IMR-90 (cell line): ENCODE measurements around the gene LCA5L. TPM values are rescaled to one million over a fixed set of nuclear protein-coding genes. Genes with fewer than 3 reads are reported as not detected.

Source experiments
- ATAC-seq: fragments of 200-7000 bp; cut with Tn5 transposase; 2 replicates; pipeline ENCODE4 v1.9.1; 2020; ENCODE audit warnings: low read depth, mild to moderate bottlenecking, moderate library complexity
- BruUV-seq: library from RNA; stranded (reverse); fragments of 400-500 nt; replicated peaks from 2 replicates; lab custom pipeline; 2021; lab: Mats Ljungman, UMichigan
- CTCF ChIA-PET: fragments of 300-600 bp; formaldehyde crosslinking; extraction: SDS; loops from one replicate; lab custom pipeline; 2021; ENCODE audit warnings: antibody characterized with exemption; lab: Yijun Ruan, JAX
- POLR2A ChIA-PET: fragments of 300-600 bp; sonication (Branson Sonifier 250); formaldehyde crosslinking; loops from one replicate; lab custom pipeline; 2022; ENCODE audit warnings: antibody characterized with exemption; ENCODE audit not compliant: unreplicated experiment; lab: Charles Lee
- DNase-seq: peaks from one replicate; pipeline ENCODE4 v3.0.0; 2013
- H2AFZ ChIP-seq: replicated peaks from 2 replicates; pipeline ENCODE3; 2013; ENCODE audit warnings: low read length, mild to moderate bottlenecking; ENCODE audit not compliant: poor library complexity
- H2AK5ac ChIP-seq: 2 replicates; pipeline ENCODE4 v1.6.1; 2013; ENCODE audit warnings: low read depth, low read length, inconsistent platforms
- H2AK9ac ChIP-seq: replicated peaks from 2 replicates; pipeline ENCODE3; 2013; ENCODE audit warnings: mild to moderate bottlenecking, low read depth, low read length, moderate library complexity; ENCODE audit not compliant: poor library complexity
- H2BK120ac ChIP-seq: 2 replicates; pipeline ENCODE4 v1.6.1; 2013; ENCODE audit warnings: low read depth, low read length, inconsistent platforms
- H2BK15ac ChIP-seq: 3 replicates; pipeline ENCODE4 v1.6.1; 2013; ENCODE audit warnings: low read depth, low read length, inconsistent platforms
- H2BK20ac ChIP-seq: 2 replicates; pipeline ENCODE4 v1.6.1; 2013; ENCODE audit warnings: low read depth, mild to moderate bottlenecking, inconsistent platforms, low read length, moderate library complexity
- H2BK5ac ChIP-seq: 2 replicates; pipeline ENCODE4 v1.6.1; 2013; ENCODE audit warnings: mild to moderate bottlenecking, low read depth, low read length, inconsistent platforms; ENCODE audit not compliant: poor library complexity, severe bottlenecking
- H3K14ac ChIP-seq: replicated peaks from 2 replicates; pipeline ENCODE4 v1.6.1; 2013; ENCODE audit warnings: low read depth, low read length, inconsistent platforms
- H3K18ac ChIP-seq: 2 replicates; pipeline ENCODE4 v1.6.1; 2013; ENCODE audit warnings: low read depth, low read length, control low read depth
- H3K23ac ChIP-seq: 2 replicates; pipeline ENCODE4 v1.6.1; 2013; ENCODE audit warnings: low read depth, low read length, inconsistent platforms
- H3K27ac ChIP-seq: 2 replicates; pipeline ENCODE4 v1.5.1; 2013; ENCODE audit warnings: mild to moderate bottlenecking, control low read depth, low read length; ENCODE audit not compliant: insufficient read depth
- H3K27me3 ChIP-seq: 2 replicates; pipeline ENCODE4 v1.6.1; 2013; ENCODE audit warnings: low read length; ENCODE audit not compliant: control insufficient read depth, insufficient read depth
- H3K36me3 ChIP-seq: 2 replicates; pipeline ENCODE4 v1.6.1; 2013; ENCODE audit warnings: low read length, mixed read lengths; ENCODE audit not compliant: control insufficient read depth, insufficient read depth
- H3K4ac ChIP-seq: 2 replicates; pipeline ENCODE4 v1.6.1; 2013; ENCODE audit warnings: low read depth, low read length, inconsistent platforms
- H3K4me1 ChIP-seq: 2 replicates; pipeline ENCODE4 v1.6.1; 2013; ENCODE audit warnings: low read length, mixed read lengths; ENCODE audit not compliant: control insufficient read depth, insufficient read depth
- H3K4me2 ChIP-seq: 2 replicates; pipeline ENCODE4 v1.6.1; 2013; ENCODE audit warnings: low read depth, mild to moderate bottlenecking, control low read depth, low read length, moderate library complexity
- H3K4me3 ChIP-seq: 2 replicates; pipeline ENCODE4 v1.5.1; 2013; ENCODE audit warnings: low read depth, mild to moderate bottlenecking, control low read depth, low read length, moderate library complexity; ENCODE audit not compliant: insufficient read depth
- H3K56ac ChIP-seq: 2 replicates; pipeline ENCODE4 v1.6.1; 2013; ENCODE audit warnings: low read length, inconsistent platforms; ENCODE audit not compliant: insufficient read depth; ENCODE audit errors: extremely low read depth
- H3K79me1 ChIP-seq, 2 experiments: 2 replicates each; pipeline ENCODE4 v1.6.1; 2013; ENCODE audit warnings: low read length in 2 of 2, inconsistent platforms in 1 of 2, low read depth in 1 of 2
- H3K9ac ChIP-seq: 2 replicates; pipeline ENCODE4 v1.6.1; 2013; ENCODE audit warnings: low read depth, low read length, control low read depth
- H3K9me1 ChIP-seq: 2 replicates; pipeline ENCODE4 v1.6.1; 2013; ENCODE audit warnings: low read length, inconsistent platforms; ENCODE audit not compliant: insufficient read depth
- H3K9me3 ChIP-seq: 2 replicates; pipeline ENCODE4 v1.6.1; 2013; ENCODE audit warnings: low read length; ENCODE audit not compliant: control insufficient read depth, insufficient read depth
- H4K20me1 ChIP-seq: 2 replicates; pipeline ENCODE4 v1.6.1; 2013; ENCODE audit warnings: low read length, inconsistent platforms; ENCODE audit not compliant: insufficient read depth
- H4K5ac ChIP-seq: 2 replicates; pipeline ENCODE4 v1.6.1; 2013; ENCODE audit warnings: mild to moderate bottlenecking, low read depth, low read length, control low read depth
- H4K8ac ChIP-seq, 2 experiments: 2 replicates each; pipeline ENCODE4 v1.6.1; 2013; ENCODE audit warnings: low read depth in 2 of 2, low read length in 2 of 2, control low read depth in 1 of 2, inconsistent platforms in 1 of 2
- H4K91ac ChIP-seq: 2 replicates; pipeline ENCODE4 v1.6.1; 2013; ENCODE audit warnings: low read depth, low read length, inconsistent platforms; ENCODE audit not compliant: insufficient read depth
- CEBPB ChIP-seq: IDR thresholded peaks from 2 replicates; pipeline ENCODE4 v1.6.1; 2012; ENCODE audit warnings: low read depth, low read length, improper control_type of control experiment
- CHD1 ChIP-seq: IDR thresholded peaks from 2 replicates; pipeline ENCODE4 v1.6.1; 2012; ENCODE audit warnings: low read depth, low read length, improper control_type of control experiment
- CTCF ChIP-seq: conservative IDR thresholded peaks from 2 replicates; pipeline ENCODE4 v1.5.1; 2012; ENCODE audit warnings: mild to moderate bottlenecking, low read depth, low read length, improper control_type of control experiment
- ELK1 ChIP-seq: fragments of 150-350 bp; IDR thresholded peaks from 2 replicates; pipeline ENCODE4 v1.6.1; 2016; ENCODE audit warnings: low read depth, mild to moderate bottlenecking, low read length, moderate library complexity, borderline replicate concordance
- NFE2L2 ChIP-seq: fragments of 150-350 bp; IDR thresholded peaks from 2 replicates; pipeline ENCODE4 v1.6.1; 2016; ENCODE audit warnings: low read depth, mild to moderate bottlenecking, low read length
- RAD21 ChIP-seq: IDR thresholded peaks from 2 replicates; pipeline ENCODE4 v1.6.1; 2012; ENCODE audit warnings: low read length, improper control_type of control experiment
- RCOR1 ChIP-seq: IDR thresholded peaks from 2 replicates; pipeline ENCODE4 v1.6.1; 2012; ENCODE audit warnings: mild to moderate bottlenecking, low read length, improper control_type of control experiment; ENCODE audit not compliant: insufficient replicate concordance
- SMC3 ChIP-seq: fragments of 150-350 bp; IDR thresholded peaks from 2 replicates; pipeline ENCODE4 v1.6.1; 2016; ENCODE audit warnings: low read depth, mild to moderate bottlenecking, antibody characterized with exemption, low read length, moderate library complexity
- USF2 ChIP-seq: fragments of 150-350 bp; IDR thresholded peaks from 2 replicates; pipeline ENCODE4 v1.6.1; 2017; ENCODE audit warnings: mild to moderate bottlenecking, antibody characterized with exemption, low read length, low read depth
- WGBS, 2 experiments: methylation state at CpG; one replicate each; pipeline versions ENCODE4 v1.1.5 to v1.1.7; 2013; ENCODE audit warnings: missing lambda C conversion rate in 2 of 2; ENCODE audit not compliant: insufficient read length in 1 of 2; ENCODE audit errors: extremely low coverage in 2 of 2; 5-methylcytosine and 5-hydroxymethylcytosine counted together
- dilution Hi-C: fragments of 300-500 bp; cut with HindIII; formaldehyde crosslinking; loops from one replicate; pipeline ENCODE4 v1.14.3; 2018; ENCODE audit warnings: low sequenced_read_pairs; ENCODE audit not compliant: unreplicated experiment
- in situ Hi-C: fragments of 300-500 bp; cut with MboI; formaldehyde crosslinking; loops from 3 replicates; pipeline ENCODE4 v1.14.3; 2019; ENCODE audit warnings: low sequenced_read_pairs, inconsistent platforms, mixed read lengths
- intact Hi-C: fragments of 100-400 bp; cut with micrococcal nuclease; formaldehyde crosslinking; loops from 2 replicates; pipeline ENCODE4 v1.10.0; 2022
- polyA plus RNA-seq, 3 experiments: library from polyadenylated mRNA; depleted of rRNA; stranded (reverse); fragments of >200 nt; gene quantifications; 2 replicates each; pipeline ENCODE4 v1.2.3, GENCODE V29; 2012; ENCODE audit warnings: low replicate concordance in 1 of 3
- total RNA-seq: library from RNA; depleted of rRNA; stranded (reverse); fragments of >200 nt; gene quantifications from 2 replicates; pipeline ENCODE4 v1.2.3, GENCODE V29; 2012

LCA5L gene
- total and polyA plus RNA-seq, 2 of the 4 experiments (the other 2 are of a cell fraction): 0.18 to 0.26 TPM

- dilution Hi-C loops (no loop called here), in situ Hi-C loops (no loop called here), intact Hi-C loops (no loop called here)
- Histone ChIP-seq H3K4ac (no peak overlapping the region), H3K9me1 (no peaks in the 10 kb centered on the region), H4K20me1 (no peaks in the 10 kb centered on the region), H3K4me3 (no peak overlapping the region), H3K9ac (no peak overlapping the region), H4K91ac (no peak overlapping the region), H2AK9ac (no peak overlapping the region), H4K5ac (no peak overlapping the region), H2BK120ac (no peak overlapping the region), H3K9me3 (no peaks in the 10 kb centered on the region), H3K4me2 (no peak overlapping the region), H2AFZ (no peak overlapping the region), H3K23ac (no peak overlapping the region), H3K4me1 (no peaks in the 10 kb centered on the region), H3K27me3 (no peaks in the 10 kb centered on the region), H2AK5ac (no peak overlapping the region), H2BK20ac (no peak overlapping the region), H2BK15ac (no peak overlapping the region), H3K18ac (no peak overlapping the region), H3K56ac (no peak overlapping the region), H4K8ac (no peak overlapping the region), H3K36me3 (no peaks in the 10 kb centered on the region), H3K14ac (no peak overlapping the region), H2BK5ac (no peak overlapping the region), H3K79me1 (no peaks in the 10 kb centered on the region), H3K27ac (no peak overlapping the region)
- POLR2A ChIA-PET: no interaction called here
- BruUV-seq: no TSS peak
- CTCF ChIA-PET: interaction anchor here (0.6 kb wide), 1 partner anchor 41 kb away, joined by 3 read pairs; no protein-coding TSS in a partner anchor
- ATAC-seq: no peak
- no peak for TF ChIP-seq USF2
- no peak for TF ChIP-seq NFE2L2
- no peak for TF ChIP-seq CTCF
- no peak for TF ChIP-seq RAD21
- TF ChIP-seq SMC3: no peak
- TF ChIP-seq CEBPB: no peak
- TF ChIP-seq CHD1: no peak
- no peak for TF ChIP-seq ELK1
- TF ChIP-seq RCOR1: no peak
- DNase-seq: no peak
- no CpG with 5 or more reads among the region's 3 CpGs for WGBS, 2 experiments
Observed at GRCh38 chr21:39471598-39471997, 26.0 kb upstream of the LCA5L start.
